GM12874 (cell line): ENCODE results near the gene EN2.

Experiments
- CTCF ChIP-seq: IDR thresholded peaks from 2 replicates; pipeline ENCODE4 v1.5.1; 2011; ENCODE audit warnings: low read depth, mild to moderate bottlenecking, control low read depth, low read length, moderate library complexity; ENCODE audit not compliant: insufficient read depth

Gene EN2

GRCh38 chr7:155463114-155463811 lies 5.3 kb downstream of the EN2 start:
- TF ChIP-seq CTCF, result no peak

DNA sequence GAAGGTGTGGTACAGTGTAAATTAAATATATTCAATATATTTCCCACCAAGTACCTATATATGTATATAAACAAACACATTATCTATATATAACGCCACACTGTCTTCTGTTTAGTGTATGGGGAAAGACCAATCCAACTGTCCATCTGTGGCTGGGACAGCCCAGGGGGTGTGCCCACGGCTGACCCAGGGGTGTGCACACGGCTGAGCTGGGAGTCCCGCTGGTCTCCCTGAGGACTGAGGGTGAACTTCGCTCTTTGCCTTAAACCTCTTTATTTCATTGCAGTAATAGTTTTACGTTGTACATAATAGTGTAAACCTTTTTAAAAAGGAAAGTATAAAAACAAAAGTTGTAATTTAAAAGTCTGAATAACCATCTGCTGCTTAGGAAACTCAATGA lies 6.3 kb downstream of the EN2 start:
- TF ChIP-seq CTCF, result no peak

DNA sequence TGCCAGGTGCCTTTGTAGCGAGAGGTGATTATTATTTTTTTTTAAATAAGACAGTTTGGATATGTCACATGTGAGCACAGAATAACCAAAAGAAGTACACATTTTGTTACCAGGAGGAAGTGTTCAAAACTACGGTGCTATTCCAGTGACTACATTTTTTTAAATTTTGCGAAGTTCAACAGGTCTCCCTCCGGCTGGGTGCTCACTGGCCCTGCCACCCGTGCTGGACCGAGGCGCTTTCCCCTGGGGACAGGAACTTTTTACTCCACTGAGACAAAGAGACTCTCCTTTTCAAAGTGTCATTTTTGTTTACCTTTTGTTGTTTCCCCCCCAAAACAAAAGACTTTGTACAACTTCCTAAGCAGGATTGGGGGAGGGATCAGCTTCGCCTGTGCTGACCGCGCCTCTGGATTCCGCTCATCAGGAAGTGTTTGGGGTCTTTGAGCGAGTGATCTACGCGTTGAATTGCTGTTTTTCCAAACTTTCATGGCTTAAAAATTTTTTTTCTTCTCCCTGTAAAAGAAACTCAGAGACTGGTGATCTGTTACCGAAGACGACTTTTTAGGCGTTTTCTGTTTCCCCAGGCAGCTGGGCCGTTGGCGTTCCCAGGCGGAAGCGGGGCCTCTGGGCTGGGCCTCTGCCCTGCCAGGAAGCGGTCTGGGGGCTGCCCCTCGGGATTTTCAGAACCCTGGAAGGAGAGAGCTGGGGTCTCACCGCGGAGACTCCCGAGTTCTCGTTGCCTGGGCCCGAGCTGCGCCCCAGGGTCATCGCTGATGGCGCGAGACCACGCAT lies 7.2 kb downstream of the EN2 start:
- TF ChIP-seq CTCF, result no peak

- TF ChIP-seq CTCF, result no peak
These were observed 7.8 kb downstream of the EN2 start for GRCh38 chr7:155465761-155466141.

- TF ChIP-seq CTCF, result no peak
These were observed 8.3 kb downstream of the EN2 start for GRCh38 chr7:155466142-155466813.

DNA sequence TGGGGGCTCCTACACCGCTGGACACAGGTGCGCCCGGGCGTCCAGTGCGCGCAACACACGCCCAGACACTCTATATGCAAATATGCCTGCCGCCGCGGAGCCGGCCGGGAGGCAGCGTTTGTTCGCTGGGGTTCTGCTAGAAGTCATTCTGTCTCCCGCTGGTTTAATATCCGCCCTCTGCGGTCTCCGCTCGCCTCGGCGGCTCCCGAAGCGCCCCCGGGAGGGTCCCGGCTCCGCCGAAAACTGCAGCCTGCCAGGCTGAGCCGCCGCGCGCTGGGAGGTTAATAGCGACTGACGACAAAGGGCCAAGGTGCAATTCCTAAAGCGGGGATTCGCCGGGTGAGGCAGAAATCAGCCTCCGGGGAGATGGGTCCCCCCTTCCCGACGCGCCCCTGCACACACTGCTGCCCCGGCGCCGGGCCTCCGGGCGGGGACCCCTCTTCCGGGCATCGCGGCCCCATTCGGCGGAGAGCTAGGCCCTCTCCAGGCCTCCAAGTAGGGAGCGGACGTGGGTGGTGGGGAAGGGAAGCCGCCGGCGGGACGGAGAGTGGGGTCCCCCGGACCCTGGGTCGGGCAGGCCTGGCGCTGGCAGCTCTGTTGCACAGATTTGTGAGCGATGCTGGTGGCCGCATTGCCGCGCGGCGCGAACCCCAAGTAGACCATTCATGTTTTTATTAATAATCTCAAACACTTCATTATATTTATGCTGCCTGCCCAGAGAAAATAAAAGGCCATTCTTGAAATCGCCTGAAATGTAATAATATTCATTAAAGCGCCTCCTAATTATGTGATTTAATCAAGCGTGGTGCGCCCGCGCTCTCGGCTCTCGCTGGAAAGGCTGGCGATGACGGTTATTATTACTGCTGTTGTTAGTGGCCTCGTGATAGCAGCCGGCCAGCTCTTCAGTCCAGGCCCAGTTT lies 9.1 kb downstream of the EN2 start:
- no peak for TF ChIP-seq CTCF
